ENCODE measurements around the gene RALGPS1.
"Not testable (repeated sequence)": the region's sequence is repeated elsewhere in the genome, so short reads cannot be mapped to it uniquely, and the experiment has no call there.

Gene RALGPS1

DNA sequence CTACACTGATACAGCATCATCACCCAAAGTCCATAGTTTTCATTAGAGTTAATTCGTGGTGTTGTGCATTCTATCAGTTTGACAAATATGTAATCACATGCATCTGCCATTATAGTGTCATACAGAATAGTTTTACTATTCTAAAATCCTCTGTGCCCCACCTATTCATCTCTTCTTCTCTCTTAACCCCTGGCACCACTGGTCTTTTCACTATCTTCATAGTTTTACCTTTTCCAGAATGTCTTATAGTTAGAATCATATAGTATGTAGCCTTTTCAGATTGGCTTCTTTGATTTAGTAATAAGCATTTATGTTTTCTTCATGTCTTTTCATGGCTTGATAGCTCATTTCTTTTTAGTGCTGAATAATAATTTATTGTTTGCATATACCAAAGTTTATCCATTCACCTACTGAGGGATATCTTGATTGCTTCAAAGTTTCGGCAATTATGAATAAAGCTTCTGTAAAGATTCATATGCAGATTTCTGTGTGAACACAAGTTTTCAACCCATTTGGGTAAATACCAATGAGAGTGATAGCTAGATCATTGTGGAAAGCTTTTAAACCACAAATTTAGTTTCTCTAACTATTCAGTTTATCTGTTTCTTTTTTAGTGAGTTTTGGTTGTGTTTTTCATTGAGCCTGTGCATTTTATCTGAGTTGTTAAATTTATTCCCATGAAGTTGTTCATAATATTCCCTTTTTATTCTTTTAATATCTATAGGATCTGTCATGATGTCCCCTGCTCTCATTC is 84.9 kb downstream of the RALGPS1 start:
- intact Hi-C loops (cut with micrococcal nuclease): no loop called here
- H3K4me1 Mint-ChIP-seq (ENCODE audit: low read depth): no peaks in the 10 kb centered on the region
- no peak overlapping the region for H3K4me3 Mint-ChIP-seq

GRCh38 chr9:127004946-127005769 is 90.6 kb downstream of the RALGPS1 start:
- no peaks in the 10 kb centered on the region for H3K4me1 Mint-ChIP-seq (ENCODE audit: low read depth)
- no peak overlapping the region for H3K27ac Mint-ChIP-seq
- H3K9me3 Mint-ChIP-seq: no peaks in the 10 kb centered on the region
- peaks cover 36% of the 10 kb centered on the region for H3K27me3 Mint-ChIP-seq
- H3K36me3 Mint-ChIP-seq (ENCODE audit: low read depth): no peaks in the 10 kb centered on the region
- intact Hi-C loops (cut with micrococcal nuclease): no loop called here
- no peak overlapping the region for H3K4me3 Mint-ChIP-seq

More for the DNA sequence above, 84.9 kb downstream of the RALGPS1 start:
- Mint-ChIP-seq H3K27ac (no peak overlapping the region), H3K27me3 (peaks cover 45% of the 10 kb centered on the region), H3K36me3 (ENCODE audit: low read depth) (no peaks in the 10 kb centered on the region), H3K9me3 (no peaks in the 10 kb centered on the region)

DNA sequence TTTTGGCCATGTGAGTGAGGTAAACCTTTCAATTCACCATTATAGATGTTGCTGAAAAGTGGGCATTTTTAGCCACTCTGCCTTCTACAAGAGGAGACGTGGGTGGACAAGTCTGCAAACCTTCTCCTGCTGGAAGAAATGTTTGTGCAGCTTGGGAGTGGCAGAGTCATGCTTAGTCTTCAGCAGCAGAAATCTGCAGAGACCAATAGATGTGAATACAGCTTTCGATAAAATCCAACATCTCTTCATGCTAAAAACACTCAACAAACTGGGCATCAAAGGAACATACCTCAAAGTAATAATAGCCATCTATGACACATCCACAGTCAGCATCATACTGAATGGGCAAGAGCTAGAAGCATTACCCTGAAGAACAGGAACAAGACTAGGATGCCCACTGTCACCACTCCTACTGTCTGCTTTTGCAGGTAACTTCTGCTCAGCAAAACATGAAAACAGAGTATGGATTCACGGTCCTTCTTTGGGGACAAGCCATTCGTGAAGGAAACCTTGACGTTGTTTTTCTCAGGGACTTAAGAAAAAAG is 91.3 kb downstream of the RALGPS1 start:
- H3K4me1 Mint-ChIP-seq (ENCODE audit: low read depth): no peaks in the 10 kb centered on the region
- no peak overlapping the region for H3K27ac Mint-ChIP-seq
- no peaks in the 10 kb centered on the region for H3K9me3 Mint-ChIP-seq
- no peak overlapping the region for H3K4me3 Mint-ChIP-seq
- intact Hi-C loops (cut with micrococcal nuclease): no loop called here
- H3K36me3 Mint-ChIP-seq (ENCODE audit: low read depth): no peaks in the 10 kb centered on the region
- H3K27me3 Mint-ChIP-seq: peaks cover 37% of the 10 kb centered on the region

GRCh38 chr9:127007638-127008037 is 93.1 kb downstream of the RALGPS1 start:
- no peaks in the 10 kb centered on the region for H3K9me3 Mint-ChIP-seq
- no peaks in the 10 kb centered on the region for H3K36me3 Mint-ChIP-seq (ENCODE audit: low read depth)
- intact Hi-C loops (cut with micrococcal nuclease): no loop called here
- H3K4me1 Mint-ChIP-seq (ENCODE audit: low read depth): no peaks in the 10 kb centered on the region
- peaks cover 45% of the 10 kb centered on the region for H3K27me3 Mint-ChIP-seq
- H3K4me3 Mint-ChIP-seq: no peak overlapping the region
- no peak overlapping the region for H3K27ac Mint-ChIP-seq

DNA sequence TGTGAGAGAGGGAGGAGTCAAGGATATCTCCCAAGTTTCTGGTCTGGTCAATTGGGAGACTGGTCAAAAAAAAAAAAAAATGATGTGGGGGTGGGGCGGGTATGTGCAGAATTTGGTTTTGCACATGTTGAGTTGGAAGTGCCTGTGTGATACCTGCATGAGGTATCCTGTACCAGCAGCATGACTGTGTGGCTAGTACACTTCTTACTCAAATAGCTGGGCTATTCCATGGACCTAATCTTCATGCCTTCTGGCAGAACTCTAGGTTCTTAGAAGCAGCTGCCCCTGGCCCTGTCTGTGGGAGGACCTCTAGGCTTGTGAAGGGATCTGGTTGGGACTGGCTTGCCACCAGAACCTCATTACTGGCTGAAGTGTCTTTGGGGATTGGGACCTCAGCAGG is 93.5 kb downstream of the RALGPS1 start:
- Mint-ChIP-seq H3K27me3 (peaks cover 48% of the 10 kb centered on the region), H3K27ac (no peak overlapping the region), H3K4me1 (ENCODE audit: low read depth) (no peaks in the 10 kb centered on the region), H3K9me3 (no peaks in the 10 kb centered on the region), H3K36me3 (ENCODE audit: low read depth) (no peaks in the 10 kb centered on the region), H3K4me3 (no peak overlapping the region)
- intact Hi-C loops (cut with micrococcal nuclease): no loop called here

- H3K9me3 Mint-ChIP-seq: no peaks in the 10 kb centered on the region
- H3K27me3 Mint-ChIP-seq: peaks cover 47% of the 10 kb centered on the region
- intact Hi-C loops (cut with micrococcal nuclease): no loop called here
- no peak overlapping the region for H3K4me3 Mint-ChIP-seq
- no peaks in the 10 kb centered on the region for H3K36me3 Mint-ChIP-seq (ENCODE audit: low read depth)
- no peak overlapping the region for H3K27ac Mint-ChIP-seq
- H3K4me1 Mint-ChIP-seq (ENCODE audit: low read depth): no peaks in the 10 kb centered on the region
Measured at GRCh38 chr9:127011772-127012171, 97.2 kb downstream of the RALGPS1 start.

DNA sequence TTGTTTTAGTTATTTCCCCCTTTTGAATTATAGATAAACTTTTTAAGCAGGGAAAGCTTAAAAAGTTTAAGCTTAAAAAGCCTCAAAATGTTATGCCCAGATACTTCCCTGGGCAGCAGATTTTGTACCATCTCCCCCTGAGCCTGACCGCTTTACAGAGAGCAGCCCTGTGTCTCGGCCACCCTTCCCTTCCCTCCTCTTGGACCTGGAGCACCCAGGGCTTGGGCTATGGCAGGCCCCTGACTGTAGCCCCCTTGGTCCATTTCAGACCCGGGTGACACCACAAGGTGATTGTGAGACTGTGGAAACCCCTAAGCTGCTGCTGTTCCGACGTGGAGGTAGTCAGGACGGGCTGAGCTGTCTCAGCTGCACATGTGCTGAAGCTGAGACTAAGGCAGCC is 97.7 kb downstream of the RALGPS1 start:
- Mint-ChIP-seq H3K27me3 (peaks cover 46% of the 10 kb centered on the region), H3K4me3 (no peak overlapping the region), H3K27ac (no peak overlapping the region), H3K4me1 (ENCODE audit: low read depth) (no peaks in the 10 kb centered on the region), H3K9me3 (no peaks in the 10 kb centered on the region), H3K36me3 (ENCODE audit: low read depth) (no peaks in the 10 kb centered on the region)
- intact Hi-C loops (cut with micrococcal nuclease): no loop called here

DNA sequence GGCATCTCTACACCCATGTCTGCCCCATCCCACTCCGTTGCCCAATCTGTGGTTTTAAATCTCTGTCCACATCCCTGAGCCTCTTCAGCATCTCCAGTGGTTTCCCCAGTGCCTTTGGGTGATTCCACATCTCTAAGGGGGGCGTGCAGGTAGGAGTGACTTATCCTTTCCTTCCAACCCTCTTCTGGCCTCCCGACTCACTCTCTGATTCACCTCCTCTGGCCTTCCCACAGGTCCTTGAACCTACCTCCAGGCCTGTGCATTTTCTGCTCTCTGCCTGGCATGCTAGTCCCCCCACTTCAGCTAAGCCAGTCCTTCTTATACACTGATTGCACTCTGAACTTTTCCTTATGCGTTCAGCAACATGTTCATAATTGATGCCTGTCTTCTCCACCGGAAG is 99.0 kb downstream of the RALGPS1 start:
- Mint-ChIP-seq H3K4me1 (ENCODE audit: low read depth) (no peaks in the 10 kb centered on the region), H3K4me3 (no peak overlapping the region), H3K9me3 (no peaks in the 10 kb centered on the region), H3K27me3 (peaks cover 37% of the 10 kb centered on the region), H3K36me3 (ENCODE audit: low read depth) (no peaks in the 10 kb centered on the region), H3K27ac (no peak overlapping the region)
- intact Hi-C loops (cut with micrococcal nuclease): no loop called here

DNA sequence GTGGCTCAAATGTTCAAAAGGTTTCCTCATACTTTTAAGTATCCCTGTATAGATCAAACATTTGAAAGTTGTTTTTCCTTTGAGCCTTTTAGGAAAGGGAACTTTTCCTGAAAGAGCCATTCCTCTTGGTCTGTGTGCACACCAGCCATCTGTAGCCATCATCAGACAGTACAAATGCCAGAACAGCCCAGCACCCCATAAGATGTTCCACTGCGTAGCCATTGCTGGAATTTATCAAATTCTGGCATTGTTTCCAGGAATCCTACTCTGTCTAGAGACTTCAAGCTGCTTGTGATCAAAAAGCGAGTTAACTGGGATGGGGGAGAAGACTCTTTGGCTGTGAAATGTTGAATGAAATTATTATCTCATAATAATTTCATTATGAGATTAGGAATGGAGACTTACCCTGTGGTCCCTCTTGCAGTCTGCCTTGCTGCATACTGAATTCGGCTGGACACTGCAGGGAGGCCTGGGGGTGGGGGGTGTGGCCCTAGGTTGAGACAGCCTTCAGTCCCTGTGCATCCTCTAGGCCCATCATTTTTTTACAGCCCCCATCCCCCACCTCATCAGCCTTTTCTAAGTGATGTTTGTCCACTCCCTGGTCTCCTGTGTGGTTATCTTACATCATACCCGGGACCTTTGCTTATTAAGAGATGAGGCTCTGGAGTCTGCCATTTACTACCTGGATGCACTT is 99.8 kb downstream of the RALGPS1 start:
- Mint-ChIP-seq H3K27ac (no peak overlapping the region), H3K4me3 (no peak overlapping the region), H3K36me3 (ENCODE audit: low read depth) (no peaks in the 10 kb centered on the region), H3K27me3 (peaks cover 37% of the 10 kb centered on the region), H3K4me1 (ENCODE audit: low read depth) (no peaks in the 10 kb centered on the region), H3K9me3 (no peaks in the 10 kb centered on the region)
- intact Hi-C loops (cut with micrococcal nuclease): no loop called here

- no peaks in the 10 kb centered on the region for H3K36me3 Mint-ChIP-seq (ENCODE audit: low read depth)
- intact Hi-C loops (cut with micrococcal nuclease): no loop called here
- H3K4me1 Mint-ChIP-seq (ENCODE audit: low read depth): no peaks in the 10 kb centered on the region
- no peak overlapping the region for H3K27ac Mint-ChIP-seq
- H3K4me3 Mint-ChIP-seq: no peak overlapping the region
- no peaks in the 10 kb centered on the region for H3K9me3 Mint-ChIP-seq
- peaks cover 37% of the 10 kb centered on the region for H3K27me3 Mint-ChIP-seq
Measured at GRCh38 chr9:127014910-127015540, 100.4 kb downstream of the RALGPS1 start.

DNA sequence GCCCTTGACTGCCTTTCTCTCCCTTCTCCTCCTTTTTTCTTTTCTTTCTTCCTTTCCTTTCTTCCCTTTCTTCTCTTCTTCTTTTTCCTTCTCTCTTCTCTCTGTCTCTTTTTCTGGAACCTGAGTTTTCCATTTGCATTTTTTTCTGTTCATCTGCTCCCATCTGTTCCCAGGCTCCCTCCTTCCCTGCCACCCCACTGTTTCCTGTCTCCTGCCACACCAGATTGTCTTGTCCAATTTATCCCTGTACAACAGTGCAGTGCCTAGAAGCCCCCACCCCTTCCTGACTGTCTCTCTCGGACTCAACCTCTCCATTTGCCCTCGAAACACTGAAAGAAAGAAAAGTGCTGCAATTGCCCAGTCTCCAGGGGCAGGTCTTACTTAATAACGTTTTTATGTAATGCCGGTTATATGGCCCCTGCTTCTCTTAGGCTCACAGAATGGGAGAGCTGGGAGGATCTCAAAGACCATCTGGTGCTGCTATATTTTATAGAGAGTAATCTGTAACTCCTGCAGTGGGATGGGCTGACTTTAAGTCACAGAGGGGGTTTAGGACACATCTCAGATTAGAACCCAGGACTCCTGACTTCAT is 101.4 kb downstream of the RALGPS1 start:
- Mint-ChIP-seq H3K27me3 (peaks cover 32% of the 10 kb centered on the region), H3K27ac (no peak overlapping the region), H3K4me3 (no peak overlapping the region), H3K36me3 (ENCODE audit: low read depth) (no peaks in the 10 kb centered on the region), H3K9me3 (no peaks in the 10 kb centered on the region), H3K4me1 (ENCODE audit: low read depth) (no peaks in the 10 kb centered on the region)
- intact Hi-C loops (cut with micrococcal nuclease): no loop called here

GRCh38 chr9:127017979-127018378 is 103.4 kb downstream of the RALGPS1 start:
- H3K4me1 Mint-ChIP-seq (ENCODE audit: low read depth); H3K27ac Mint-ChIP-seq; H3K4me3 Mint-ChIP-seq; H3K36me3 Mint-ChIP-seq (ENCODE audit: low read depth); intact Hi-C loops (cut with micrococcal nuclease); H3K9me3 Mint-ChIP-seq: not testable (repeated sequence)
- peaks cover 22% of the 10 kb centered on the region for H3K27me3 Mint-ChIP-seq

DNA sequence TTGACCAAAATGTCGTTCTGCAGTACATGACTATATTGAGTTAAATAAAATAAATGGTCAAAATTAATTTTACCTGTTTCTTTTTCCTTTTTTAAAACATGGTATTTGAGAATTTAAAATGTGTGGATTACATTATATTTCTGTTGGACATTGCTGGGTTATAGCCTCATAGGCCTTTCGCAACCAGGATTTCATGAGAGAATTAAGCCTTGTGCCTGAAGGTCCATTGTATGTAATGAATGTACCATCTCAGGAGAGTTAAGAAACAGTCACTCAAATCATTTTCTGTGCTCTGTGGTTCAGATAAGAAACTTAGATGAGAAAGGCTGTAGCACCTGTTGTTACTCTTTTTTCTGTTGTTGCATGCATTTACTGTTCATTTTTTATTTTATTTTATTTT is 104.4 kb downstream of the RALGPS1 start:
- no peaks in the 10 kb centered on the region for H3K9me3 Mint-ChIP-seq
- peaks cover 16% of the 10 kb centered on the region for H3K27me3 Mint-ChIP-seq
- H3K4me1 Mint-ChIP-seq (ENCODE audit: low read depth): peaks cover 13% of the 10 kb centered on the region
- no peak overlapping the region for H3K27ac Mint-ChIP-seq
- no peaks in the 10 kb centered on the region for H3K36me3 Mint-ChIP-seq (ENCODE audit: low read depth)
- no peak overlapping the region for H3K4me3 Mint-ChIP-seq
- intact Hi-C loops (cut with micrococcal nuclease): no loop called here
